ENCODE data around the gene PGPEP1.
A peak's percentile ranks its signal among the peaks of the same experiment; 100 is the strongest.
"Not testable (repeated sequence)": the region's sequence is repeated elsewhere in the genome, so short reads cannot be mapped to it uniquely, and the experiment has no call there.

The PGPEP1 gene

DNA sequence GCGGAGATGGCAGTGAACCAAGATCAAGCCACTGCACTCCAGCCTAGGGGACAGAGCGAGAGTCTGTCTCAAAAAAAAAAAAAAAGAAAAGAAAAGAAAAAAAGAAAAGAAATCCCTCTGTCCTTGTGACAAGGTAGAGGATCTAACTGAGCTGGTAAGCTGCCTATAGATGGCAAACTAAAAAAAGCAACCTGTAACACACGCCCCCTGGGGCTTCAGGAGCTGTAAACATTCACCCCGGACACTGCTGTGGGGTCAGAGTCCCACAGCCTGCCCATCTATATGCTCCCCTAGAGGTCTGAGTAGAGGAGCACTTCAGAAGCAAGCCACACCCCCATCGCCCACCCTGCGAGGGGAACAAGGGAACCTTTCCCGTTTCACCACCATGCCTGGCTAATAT, 4.3 kb upstream of the PGPEP1 start:
- DNase-seq = no peak

DNA sequence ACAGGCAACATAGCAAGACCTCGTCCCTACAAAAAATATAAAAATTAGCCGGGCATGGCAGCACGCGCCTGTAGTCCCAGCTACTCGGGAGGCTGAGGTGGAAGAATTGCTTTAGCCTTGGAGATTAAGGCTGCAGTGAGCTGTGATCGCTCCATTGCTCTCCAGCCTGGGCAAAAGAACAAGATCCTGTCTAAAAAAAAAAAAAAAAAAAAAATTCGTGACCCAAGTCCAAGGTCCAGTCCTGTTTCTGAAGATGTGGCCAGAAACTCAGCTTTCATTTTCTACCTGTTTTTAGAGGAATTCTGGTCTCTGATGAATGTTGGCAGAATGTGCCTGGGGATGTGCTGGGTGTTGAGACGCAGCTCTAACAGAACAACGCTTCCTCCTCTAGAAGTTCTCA, 1.9 kb upstream of the PGPEP1 start:
- DNase-seq = no peak

DNA sequence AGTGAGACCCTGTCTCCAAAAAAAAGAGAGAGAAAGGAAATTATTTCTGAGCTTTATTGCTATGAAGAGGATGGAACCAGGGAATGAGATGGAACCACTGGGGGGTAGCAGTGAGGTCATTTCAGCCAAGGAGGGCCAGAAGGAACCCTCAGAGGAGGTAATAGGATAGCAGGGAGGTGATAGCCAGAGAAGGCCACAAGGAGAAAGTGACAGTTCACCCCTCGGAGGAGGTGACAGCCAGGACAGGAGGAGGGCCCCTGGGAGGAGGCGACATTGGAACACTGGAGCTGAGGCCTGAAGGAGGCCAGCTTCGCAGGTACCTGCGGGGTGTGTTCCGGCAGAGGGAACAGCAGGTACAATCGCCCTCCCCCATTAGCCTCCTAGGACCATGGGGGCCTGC, 675 bp upstream of the PGPEP1 start:
- DNase-seq = peak; percentile 67

DNA sequence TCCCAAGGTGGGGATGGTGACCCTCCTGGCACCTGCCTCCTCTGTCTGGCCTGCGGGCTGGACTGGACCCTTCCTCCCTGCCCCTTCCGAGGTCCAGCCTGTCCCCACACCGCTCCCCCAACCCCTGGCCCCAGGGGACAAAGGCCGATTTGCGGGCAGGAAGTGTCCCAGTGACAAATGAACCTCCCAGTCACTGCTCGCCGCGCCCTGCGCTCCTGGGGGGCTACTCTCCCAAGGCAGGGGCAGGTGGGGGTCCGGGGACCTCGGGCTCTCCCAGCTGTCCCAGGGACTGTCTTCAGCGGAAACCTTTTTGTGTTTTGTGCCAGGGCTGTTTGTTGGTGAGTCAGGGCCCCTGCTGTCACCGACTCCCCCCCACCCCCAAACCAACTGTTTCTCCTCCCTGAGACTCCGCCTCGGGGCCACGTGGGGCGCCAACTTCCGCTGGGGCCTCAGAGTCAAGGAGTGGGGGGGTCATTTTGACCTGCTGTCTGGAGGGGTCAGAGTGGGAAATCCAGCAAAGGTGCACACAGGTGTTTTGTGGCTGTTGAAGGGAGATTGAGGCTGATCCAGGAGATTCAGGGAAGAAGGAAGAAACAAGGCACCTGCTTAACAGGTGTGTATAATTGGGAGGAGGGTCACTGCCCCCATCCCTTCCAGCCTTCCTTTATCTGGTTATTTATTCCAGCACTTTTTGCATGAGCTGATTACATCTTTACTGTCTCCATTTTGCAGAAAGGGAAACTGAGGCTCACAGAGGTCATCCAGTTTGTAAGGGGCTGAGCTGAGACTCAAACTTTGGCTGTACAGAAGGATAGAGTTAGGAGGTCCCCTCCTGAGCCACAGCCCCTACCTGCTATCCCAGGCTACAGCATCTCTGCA, 831 bp downstream of the PGPEP1 start:
- peak; percentile 80 for DNase-seq

DNA sequence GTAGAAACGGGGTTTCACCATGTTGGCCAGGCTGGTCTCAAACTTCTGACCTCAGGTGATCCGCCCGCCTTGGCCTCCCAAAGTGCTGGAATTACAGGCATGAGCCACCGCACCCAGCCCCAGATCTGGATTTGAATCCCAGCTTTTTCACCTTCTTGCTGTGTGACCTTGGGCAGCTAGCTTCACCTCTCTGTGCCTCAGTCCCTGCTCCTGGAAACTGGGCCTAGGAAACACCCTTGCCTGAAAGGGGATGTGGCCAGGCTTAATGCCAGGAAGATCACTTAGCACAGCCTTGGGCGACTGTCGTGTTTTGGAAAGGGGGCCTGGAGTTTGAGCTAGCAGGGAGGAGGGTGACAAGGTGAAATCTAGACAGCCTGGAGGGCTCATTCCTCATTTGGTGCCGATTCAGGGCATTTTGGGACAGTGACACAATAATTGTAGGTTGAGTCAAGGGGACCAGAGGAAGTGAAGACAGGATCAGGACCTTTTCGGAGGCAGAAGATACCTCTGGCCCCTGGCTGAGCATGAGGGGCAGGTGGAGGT, 1.8 kb downstream of the PGPEP1 start:
- no peak for DNase-seq

DNA sequence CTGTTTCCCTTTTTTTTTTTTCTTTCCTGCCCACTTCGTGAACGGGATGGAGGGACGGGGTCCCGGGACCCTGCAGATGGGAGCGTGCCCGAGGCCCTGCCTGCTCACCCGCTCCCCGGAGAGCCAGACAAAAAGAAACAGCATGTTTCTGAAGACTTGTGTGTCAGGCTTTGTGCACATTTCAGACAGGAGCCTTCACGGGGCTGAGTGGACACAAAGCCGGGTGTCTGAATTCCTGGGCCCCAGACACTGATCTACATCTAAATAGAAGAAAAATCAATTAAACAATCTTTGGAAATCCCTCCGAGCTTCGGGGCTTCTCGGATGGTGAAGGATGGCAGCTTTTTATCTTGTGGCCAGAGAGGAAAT, 4.2 kb downstream of the PGPEP1 start:
- DNase-seq = no peak

DNA sequence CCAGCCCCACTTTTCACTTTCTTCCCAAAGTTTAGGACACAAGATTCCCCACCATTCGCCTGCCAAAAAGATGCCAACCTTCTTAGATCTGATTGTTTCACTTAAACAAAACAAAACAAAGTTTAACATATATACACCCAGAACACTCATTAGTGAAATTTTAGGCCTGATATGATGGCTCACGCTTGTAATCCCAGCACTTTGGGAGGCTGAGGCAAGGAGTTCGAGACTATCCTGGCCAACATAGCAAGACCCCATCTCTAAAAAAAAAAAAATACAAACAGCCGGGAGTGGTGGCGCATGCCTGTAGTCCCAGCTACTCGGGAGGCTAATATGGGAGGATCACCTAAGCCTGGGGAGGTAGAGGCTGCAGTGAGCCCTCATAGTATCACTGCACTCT, 4.9 kb downstream of the PGPEP1 start:
- DNase-seq = no peak

DNA sequence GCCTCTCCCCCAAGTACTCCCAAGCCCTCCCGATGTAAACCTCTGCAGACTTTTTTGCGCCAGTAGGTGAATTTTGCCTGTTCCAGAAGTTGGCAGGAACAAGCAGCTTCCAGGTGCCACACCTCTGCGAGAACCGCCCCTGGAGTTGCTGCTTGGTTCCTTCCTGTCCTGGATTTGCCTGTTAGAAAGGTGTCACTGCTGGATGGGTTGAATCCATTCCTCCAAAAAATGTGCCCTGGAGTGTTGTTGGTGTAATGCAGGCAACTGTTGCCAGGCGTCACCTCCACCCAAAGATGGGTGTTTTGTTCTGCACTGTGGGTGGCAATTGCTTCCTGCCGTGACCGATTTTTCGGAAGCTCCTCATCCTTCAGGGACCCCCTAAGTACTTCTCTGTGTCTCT, 5.7 kb downstream of the PGPEP1 start:
- no peak for DNase-seq

DNA sequence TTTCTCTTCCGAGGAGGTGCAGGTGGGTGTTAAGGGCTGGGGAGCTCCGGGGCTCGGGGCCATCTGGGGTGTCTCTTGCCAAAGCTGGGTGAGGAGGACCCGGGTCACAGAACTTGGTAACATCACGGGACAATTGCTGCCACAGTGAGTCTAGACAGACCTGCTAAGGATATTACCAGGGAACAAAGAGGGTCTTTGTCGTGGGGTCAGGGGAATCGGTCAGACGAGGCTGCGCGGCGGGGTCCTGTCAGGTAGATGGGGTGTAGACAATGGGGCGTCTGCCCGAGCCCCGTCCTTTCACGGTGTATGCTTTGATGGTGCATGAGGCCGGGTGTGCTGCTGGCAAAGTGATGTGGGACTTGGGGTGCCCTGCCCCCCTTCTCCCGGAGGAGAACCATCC, 7.8 kb downstream of the PGPEP1 start:
- no peak for DNase-seq

DNA sequence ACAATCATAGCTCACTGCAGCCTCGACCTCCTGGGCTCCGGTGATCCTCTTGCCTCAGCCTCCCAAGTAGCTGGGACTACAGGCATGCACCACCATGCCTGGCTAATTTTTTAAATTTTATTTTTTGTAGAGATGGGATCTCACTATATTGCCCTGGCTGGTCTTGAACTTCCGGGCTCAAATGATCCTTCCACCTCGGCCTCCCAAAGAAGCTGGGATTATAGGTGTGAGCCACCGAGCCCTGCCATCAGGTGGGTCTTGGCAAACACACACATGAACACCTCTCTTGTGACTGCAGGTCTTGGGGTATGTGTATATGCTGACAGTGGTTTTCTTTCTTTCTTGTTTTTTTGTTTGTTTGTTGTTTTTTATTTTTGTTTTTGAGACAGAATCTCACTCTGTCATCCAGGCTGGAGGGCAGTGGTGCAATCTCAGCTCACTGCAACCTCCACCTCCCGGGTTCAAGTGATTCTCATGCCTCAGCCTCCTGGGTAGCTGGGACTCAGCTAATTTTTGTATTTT, 8.5 kb downstream of the PGPEP1 start:
- not testable (repeated sequence) for DNase-seq

DNA sequence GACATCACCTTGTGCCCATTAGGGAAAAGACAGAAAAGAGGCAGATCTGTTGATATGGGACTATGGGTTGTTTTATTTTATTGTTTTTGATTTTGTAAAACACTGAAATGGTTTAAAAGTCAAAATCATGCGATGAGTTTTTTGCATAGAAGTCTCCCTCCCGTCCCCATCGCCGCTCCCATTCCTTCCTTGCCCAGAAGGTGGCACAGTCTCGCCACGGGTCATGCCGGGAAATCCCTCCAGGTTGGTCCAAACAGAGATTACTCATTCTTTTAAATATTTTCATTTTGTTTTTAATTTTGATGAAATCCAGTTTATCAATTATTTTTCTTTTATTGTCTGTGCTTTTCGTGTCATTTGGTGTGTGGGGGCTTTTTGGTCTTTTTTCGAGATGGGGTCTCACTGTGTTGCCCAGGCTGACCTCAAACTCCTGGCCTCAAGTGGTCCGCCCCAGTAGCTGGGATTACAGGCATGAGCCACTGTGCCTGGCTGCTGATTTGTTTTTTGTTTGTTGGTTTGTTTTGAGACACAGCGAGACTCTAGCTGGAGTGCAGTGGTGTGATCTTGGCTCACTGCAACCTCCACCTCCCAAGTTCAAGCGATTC, 9.2 kb downstream of the PGPEP1 start:
- DNase-seq = peak; percentile 72

DNA sequence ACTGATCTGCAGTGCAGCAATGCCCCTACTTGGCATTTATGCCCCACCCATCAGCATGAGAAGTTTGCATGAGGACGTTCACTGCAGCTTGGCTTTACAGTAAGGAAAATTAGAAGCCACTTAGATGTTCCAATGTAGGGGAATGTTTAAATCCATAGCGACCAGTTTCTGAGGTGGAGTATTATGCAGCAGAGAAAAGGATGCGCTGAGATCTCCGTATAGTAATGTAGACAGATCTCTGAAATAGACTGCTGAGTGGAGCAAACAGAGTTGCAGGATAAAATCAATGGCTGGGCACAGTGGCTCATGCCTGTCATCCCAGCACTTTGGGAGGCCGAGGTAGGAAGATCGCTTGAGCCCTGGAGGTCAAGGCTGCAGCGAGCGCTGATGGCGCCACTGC, 10.1 kb downstream of the PGPEP1 start:
- DNase-seq = no peak

DNA sequence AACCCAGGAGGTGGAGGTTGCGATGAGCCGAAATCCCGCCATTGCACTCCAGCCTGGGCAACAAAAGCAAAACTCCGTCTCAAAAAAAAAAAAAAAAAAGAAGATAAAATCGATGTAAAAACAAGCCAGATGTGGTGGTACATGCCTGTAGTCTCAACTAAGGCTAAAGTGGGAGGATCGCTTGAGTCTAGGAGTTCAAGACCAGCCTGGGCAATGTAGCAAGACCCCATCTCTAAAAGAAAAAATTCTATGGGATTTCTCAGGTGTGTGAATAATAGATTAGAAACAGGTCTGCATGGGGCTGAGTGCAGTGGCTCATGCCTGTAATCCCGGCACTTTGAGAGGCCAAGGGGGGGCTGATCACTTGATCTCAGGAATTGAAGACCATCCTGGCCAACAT, 11.1 kb downstream of the PGPEP1 start:
- DNase-seq = no peak

DNA sequence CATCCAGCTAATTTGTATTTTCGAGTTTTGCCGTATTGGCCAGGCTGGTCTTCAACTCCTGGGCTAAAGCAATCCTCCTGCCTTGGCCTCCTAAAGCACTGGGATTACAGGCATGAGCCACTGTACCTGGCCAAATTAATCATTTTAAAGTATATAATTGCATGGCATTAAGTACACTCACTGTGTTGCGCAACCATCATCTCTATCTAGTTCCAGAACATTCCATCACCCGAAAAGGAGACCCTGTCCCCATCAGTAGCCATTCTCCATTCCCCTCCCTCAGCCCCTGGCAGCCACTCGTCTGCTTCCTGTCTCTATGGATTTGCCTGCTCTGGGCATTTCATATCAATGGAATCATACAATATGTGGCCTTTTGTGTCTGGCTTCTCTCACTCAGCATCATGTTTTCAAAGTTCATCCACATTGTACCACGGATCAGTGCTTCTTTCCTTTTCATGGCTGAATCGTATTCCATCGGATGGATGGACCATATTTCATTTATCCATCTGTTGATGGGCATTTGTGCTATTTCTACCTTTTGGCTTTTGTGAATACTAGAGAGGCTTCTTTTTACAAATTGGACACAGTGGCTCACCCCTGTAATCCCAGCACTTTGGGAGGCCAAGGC, 13.1 kb downstream of the PGPEP1 start:
- DNase-seq = no peak

DNA sequence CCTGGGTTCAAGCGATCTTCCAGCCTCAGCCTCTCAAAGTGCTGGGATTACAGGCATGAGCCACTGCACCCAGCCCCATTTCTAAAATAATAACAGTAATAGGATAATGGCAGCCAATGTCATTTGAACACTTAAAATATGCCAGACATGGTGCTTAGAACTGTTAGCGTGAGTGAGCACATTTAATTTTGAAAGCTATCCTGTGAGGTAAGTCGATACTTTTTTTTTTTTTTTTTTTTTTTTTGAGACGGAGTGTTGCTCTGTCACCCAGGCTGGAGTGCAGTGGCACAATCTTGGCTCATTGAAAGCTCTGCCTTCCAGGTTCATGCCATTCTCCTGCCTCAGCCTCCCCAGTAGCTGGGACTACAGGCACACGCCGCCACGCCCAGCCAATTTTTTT, 14.3 kb downstream of the PGPEP1 start:
- not testable (repeated sequence) for DNase-seq

DNA sequence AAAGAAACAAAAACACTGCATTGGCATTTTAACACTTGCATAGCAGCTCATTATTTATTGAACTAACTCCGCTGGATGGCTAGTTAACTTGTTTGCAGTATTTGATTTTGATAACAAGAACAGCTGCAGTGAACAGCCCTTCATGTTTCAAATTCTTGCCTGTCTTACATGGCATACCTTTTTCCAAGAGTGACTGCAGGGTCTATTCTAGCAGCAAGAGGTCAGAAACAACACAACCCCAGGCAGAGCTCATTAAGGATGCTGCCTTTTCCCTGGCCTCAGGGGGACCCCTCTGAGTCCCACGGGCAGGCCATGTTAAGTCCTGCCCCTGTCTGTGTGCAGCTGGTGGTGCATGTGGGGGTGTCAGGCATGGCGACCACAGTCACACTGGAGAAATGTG, 16.6 kb downstream of the PGPEP1 start:
- DNase-seq = no peak

DNA sequence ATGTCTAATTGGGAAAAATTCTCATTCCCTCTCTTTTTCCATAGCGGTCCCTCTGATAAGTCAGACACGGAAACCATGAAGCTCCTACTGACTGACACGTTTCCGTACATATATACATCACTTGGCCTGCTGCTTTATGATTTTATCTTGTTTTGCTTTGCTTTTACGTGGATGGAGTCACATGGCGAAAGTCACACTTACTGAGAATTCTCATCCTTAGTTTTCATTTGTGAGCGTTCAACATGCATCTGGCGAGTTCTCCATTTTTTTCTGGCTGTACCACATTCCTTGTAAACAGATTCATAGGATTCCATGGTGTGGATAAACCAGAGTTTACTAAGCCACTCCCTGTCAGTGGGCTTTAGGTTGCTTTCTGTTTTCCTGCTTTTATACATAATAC, 21.2 kb downstream of the PGPEP1 start:
- no peak for DNase-seq

DNA sequence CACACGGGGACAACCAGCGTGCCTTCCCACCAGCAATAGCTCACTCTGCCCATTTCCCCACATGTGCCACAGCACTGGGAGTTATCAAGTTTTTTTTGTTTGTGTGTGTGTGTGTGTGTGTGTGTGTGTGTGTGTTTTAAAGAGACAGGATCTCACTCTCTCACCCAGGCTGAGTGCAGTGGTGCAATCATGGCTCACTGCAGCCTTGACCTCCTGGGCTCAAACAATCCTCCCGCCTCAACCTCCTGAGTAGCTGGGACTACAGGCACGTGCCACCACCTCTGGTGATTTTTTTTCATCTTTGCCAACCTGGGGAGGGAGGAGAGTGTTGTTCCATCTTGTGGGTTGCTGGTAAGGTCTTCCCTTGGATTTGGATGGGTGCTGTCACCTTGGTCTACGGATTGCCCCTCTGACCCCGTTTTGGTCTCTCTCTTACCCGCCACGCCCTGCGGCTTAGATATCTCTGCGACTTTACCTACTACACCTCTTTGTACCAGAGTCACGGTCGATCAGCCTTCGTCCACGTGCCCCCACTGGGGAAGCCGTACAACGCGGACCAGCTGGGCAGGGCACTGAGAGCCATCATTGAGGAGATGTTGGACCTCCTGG, 22.6 kb downstream of the PGPEP1 start:
- peak; percentile 48 for DNase-seq

DNA sequence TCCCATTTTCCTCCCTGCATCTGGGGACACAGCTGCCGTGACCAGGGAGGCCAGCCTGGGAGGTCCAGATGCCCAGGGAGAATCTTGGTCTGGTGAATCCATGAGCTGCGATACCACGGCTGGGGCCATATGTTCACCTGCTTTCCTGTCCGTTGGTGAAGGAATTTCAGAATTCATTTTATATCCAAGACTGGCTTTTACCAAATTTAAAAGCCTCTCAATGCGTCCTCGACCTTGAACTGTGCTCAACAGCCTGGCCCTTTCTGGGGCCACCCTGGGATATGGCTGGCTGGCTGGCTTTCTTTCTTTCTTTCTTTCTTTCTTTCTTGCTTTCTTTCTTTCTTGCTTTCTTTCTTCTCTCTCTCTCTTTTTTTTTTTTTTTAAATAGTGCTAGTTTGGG, 23.4 kb downstream of the PGPEP1 start:
- no peak for DNase-seq

DNA sequence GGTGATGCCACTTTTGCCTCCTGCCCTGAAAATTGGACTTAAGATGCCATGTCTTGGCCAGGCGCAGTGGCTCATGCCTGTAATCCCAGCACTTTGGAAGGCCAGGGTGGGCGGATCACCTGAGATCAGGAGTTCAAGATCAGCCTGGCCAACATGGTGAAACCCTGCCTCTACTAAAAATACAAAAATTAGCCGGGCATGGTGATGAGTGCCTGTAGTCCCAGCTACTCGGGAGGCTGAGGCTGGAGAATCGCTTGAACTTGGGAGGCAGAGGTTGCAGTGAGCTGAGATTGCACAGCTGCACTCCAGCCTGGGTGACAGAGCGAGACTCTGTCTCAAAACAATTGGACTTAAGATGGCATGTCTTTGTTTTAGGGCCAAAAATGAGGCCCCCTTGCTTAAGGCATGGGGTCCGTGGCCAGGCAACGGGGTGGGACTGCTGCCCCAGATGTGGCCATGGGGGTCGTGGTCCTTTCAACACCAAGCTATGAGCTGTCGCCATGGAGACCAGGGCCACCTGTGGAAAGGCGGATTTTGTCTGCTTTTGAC, 24.0 kb downstream of the PGPEP1 start:
- DNase-seq = not testable (repeated sequence)

DNA sequence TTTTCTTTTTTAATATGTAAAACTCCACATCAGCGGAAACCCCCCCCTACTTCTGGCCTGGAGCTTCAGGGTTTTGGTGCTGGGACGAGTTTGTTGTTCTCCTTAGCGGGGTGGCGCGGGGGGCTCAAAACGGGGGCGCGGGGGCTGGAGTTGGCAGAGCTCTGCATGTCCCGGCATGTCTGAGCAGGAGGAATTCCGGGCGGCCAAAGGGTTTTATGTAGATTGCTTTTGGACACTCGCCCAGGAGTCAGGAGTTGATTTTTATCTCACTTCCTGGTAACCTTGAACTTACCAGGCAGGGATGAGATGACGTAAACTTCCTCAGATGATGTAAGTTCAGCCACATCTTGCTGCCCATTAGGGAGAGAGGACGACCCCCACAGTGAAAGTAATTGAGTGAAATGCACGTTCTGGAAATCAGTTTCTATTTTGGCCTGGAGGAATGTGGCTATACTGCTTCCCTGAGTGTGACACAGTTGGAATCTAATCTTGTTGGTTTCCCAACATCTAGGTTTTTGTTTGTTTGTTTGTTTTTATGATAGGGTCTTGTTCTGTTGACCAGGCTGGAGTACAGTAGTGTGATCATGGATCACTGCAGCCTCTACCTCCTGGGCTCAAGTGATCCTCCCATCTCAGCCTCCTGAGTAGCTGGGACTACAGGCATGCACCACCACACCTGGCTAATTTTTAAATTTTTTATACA, 24.6 kb downstream of the PGPEP1 start:
- peak; percentile 95 for DNase-seq

DNA sequence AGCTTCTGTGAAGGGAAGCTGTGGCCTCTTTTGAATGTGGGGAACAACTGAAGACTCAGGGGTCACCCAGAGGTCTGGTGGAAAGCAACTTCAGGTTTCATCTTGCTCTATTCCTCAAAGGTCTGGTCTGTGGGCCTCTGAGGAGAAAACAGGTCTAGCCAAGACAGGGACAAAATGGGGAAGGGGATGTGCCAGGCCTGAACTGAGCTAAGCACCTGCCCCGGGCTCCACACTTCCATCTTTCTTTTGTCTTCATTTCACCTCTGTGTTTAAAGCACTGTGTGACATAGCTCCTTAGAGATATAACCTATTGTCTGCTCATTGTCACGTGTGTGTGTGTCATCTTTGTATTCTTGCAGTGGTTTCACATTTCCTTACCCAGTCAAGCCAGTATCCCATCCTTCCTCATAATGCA, 25.6 kb downstream of the PGPEP1 start:
- no peak for DNase-seq

Data from hematopoietic multipotent progenitor cell treated with erythropoietin and hydrocortisone succinate and interleukin-3 and kit ligand, for 8 days (in vitro differentiated cells).